Stimulated activated naive CD8-positive, alpha-beta T cell treated with anti-CD3 and anti-CD28 coated beads, Interleukin-15, Interleukin-2, amounts not matched to agents 100 ng/mL and 50 ng/mL, for 24 hours (primary cell): ENCODE results near the gene PPP2R3B.
A peak's percentile ranks its signal among the peaks of the same experiment; 100 is the strongest.

ENCODE experiments used
- H3K27ac Mint-ChIP-seq: one replicate; pipeline ENCODE4 v1.8.0; 2021; ENCODE audit warnings: mild to moderate bottlenecking, mixed read lengths
- H3K27me3 Mint-ChIP-seq: one replicate; pipeline ENCODE4 v1.8.0; 2021; ENCODE audit warnings: mixed read lengths
- H3K36me3 Mint-ChIP-seq: one replicate; pipeline ENCODE4 v1.8.0; 2021; ENCODE audit warnings: low read depth, mixed read lengths
- H3K4me1 Mint-ChIP-seq: one replicate; pipeline ENCODE4 v1.8.0; 2021; ENCODE audit warnings: low read depth, mixed read lengths
- H3K4me3 Mint-ChIP-seq: one replicate; pipeline ENCODE4 v1.8.0; 2021; ENCODE audit warnings: mild to moderate bottlenecking, mixed read lengths
- H3K9me3 Mint-ChIP-seq: one replicate; pipeline ENCODE4 v1.8.0; 2021; ENCODE audit warnings: mixed read lengths

The PPP2R3B gene

GRCh38 chrX:287670-288069 is 99.0 kb downstream of the PPP2R3B start:
- no peak overlapping the region for H3K4me3 Mint-ChIP-seq
- H3K27me3 Mint-ChIP-seq: no peaks in the 10 kb centered on the region
- no peaks in the 10 kb centered on the region for H3K9me3 Mint-ChIP-seq
- H3K36me3 Mint-ChIP-seq: peaks cover 16% of the 10 kb centered on the region
- no peak overlapping the region for H3K27ac Mint-ChIP-seq
- H3K4me1 Mint-ChIP-seq: peaks cover 10% of the 10 kb centered on the region

GRCh38 chrX:285076-285677 is 101.5 kb downstream of the PPP2R3B start:
- H3K4me1 Mint-ChIP-seq: peaks cover 10% of the 10 kb centered on the region
- H3K4me3 Mint-ChIP-seq: no peak overlapping the region

More at GRCh38 chrX:285076-285677, 101.5 kb downstream of the PPP2R3B start:
- peaks cover 12% of the 10 kb centered on the region for H3K36me3 Mint-ChIP-seq
- no peaks in the 10 kb centered on the region for H3K9me3 Mint-ChIP-seq
- peak overlapping the region; percentile 36 for H3K27ac Mint-ChIP-seq
- H3K27me3 Mint-ChIP-seq: no peaks in the 10 kb centered on the region
